Caco-2 (cell line): ENCODE results near the gene PRDX6. TPM values are rescaled to one million over a fixed set of nuclear protein-coding genes. Genes with fewer than 3 reads are reported as not detected.

Experiments
- BruUV-seq: library from RNA; stranded (reverse); fragments of 400-500 nt; replicated peaks from 2 replicates; lab custom pipeline; 2021; lab: Mats Ljungman, UMichigan
- CTCF ChIA-PET: fragments of 300-600 bp; sonication (Branson Sonifier 250); formaldehyde crosslinking; loops from one replicate; lab custom pipeline; 2022; ENCODE audit warnings: antibody characterized with exemption; lab: Charles Lee
- POLR2A ChIA-PET: fragments of 300-600 bp; sonication (Branson Sonifier 250); formaldehyde crosslinking; loops from one replicate; lab custom pipeline; 2022; ENCODE audit warnings: antibody characterized with exemption; lab: Charles Lee
- DNase-seq, 2 experiments: peaks; one replicate each; pipeline versions ENCODE4 v3.0.0 to v3.0.0-alpha.2; 2020 to 2022
- H3K27me3 ChIP-seq: replicated peaks from 2 replicates; pipeline ENCODE4 v1.6.0; 2011; ENCODE audit warnings: low read length; ENCODE audit not compliant: control insufficient read depth, insufficient read depth
- H3K36me3 ChIP-seq: 2 replicates; pipeline ENCODE4 v1.5.1; 2011; ENCODE audit warnings: low read length; ENCODE audit not compliant: control insufficient read depth, insufficient read depth
- H3K4me1 ChIP-seq: fragments of 250-450 bp; sonication (Bioruptor Pico); 2 replicates; pipeline ENCODE4 v1.5.1; 2020; ENCODE audit warnings: mild to moderate bottlenecking
- H3K4me3 ChIP-seq: 2 replicates; pipeline ENCODE4 v1.5.1; 2011; ENCODE audit warnings: low read depth, mild to moderate bottlenecking, control low read depth, low read length
- H3K9me3 ChIP-seq: fragments of 250-450 bp; sonication (Bioruptor Pico); 2 replicates; pipeline ENCODE4 v1.5.1; 2020; ENCODE audit warnings: mild to moderate bottlenecking, moderate library complexity
- H3K27ac Mint-ChIP-seq: one replicate; pipeline ENCODE4 v1.8.0; 2022; ENCODE audit warnings: mixed read lengths; ENCODE audit not compliant: unreplicated experiment
- H3K27me3 Mint-ChIP-seq: one replicate; pipeline ENCODE4 v1.8.0; 2022; ENCODE audit warnings: mixed read lengths; ENCODE audit not compliant: insufficient read depth, unreplicated experiment
- H3K36me3 Mint-ChIP-seq: one replicate; pipeline ENCODE4 v1.8.0; 2022; ENCODE audit warnings: mild to moderate bottlenecking, mixed read lengths; ENCODE audit not compliant: insufficient read depth, unreplicated experiment
- H3K4me1 Mint-ChIP-seq: one replicate; pipeline ENCODE4 v1.8.0; 2022; ENCODE audit warnings: low read depth, mixed read lengths; ENCODE audit not compliant: unreplicated experiment
- H3K4me3 Mint-ChIP-seq: one replicate; pipeline ENCODE4 v1.8.0; 2022; ENCODE audit warnings: mild to moderate bottlenecking, moderate library complexity, mixed read lengths; ENCODE audit not compliant: unreplicated experiment
- H3K9me3 Mint-ChIP-seq: one replicate; pipeline ENCODE4 v1.8.0; 2022; ENCODE audit warnings: mixed read lengths; ENCODE audit not compliant: unreplicated experiment
- intact Hi-C: fragments of 100-400 bp; cut with micrococcal nuclease; formaldehyde crosslinking; loops from one replicate; pipeline ENCODE4 v1.10.0; 2022; ENCODE audit not compliant: unreplicated experiment
- total RNA-seq: library from RNA; stranded (reverse); gene quantifications from 2 replicates; pipeline ENCODE4 v1.2.3, GENCODE V29; 2022
- TF ChIP-seq, protein P1 (sequence below), 2 experiments: fragments of 200-600 bp in 1 of 2; IDR thresholded peaks; 1 replicate in 1 of 2; 2 replicates in 1 of 2; pipeline versions ENCODE4 v1.5.1 to v1.8.0; 2011 to 2022; ENCODE audit warnings: antibody characterized with exemption in 1 of 2, control low read depth in 1 of 2, inconsistent platforms in 1 of 2, low read depth in 1 of 2, low read length in 1 of 2, mild to moderate bottlenecking in 1 of 2, moderate library complexity in 1 of 2; ENCODE audit not compliant: insufficient read depth in 1 of 2, severe bottlenecking in 1 of 2, unreplicated experiment in 1 of 2

The PRDX6 gene
- total RNA-seq, 1 experiment from 2014 or later, result 540 TPM

GRCh38 chr1:173448945-173449344 lies 28.2 kb upstream of the PRDX6 start:
- Histone ChIP-seq H3K4me1 (no peaks in the 10 kb centered on the region), H3K4me3 (no peak overlapping the region), H3K27me3 (no peaks in the 10 kb centered on the region), H3K9me3 (no peaks in the 10 kb centered on the region), H3K36me3 (no peaks in the 10 kb centered on the region)
- TF ChIP-seq, protein P1, sequence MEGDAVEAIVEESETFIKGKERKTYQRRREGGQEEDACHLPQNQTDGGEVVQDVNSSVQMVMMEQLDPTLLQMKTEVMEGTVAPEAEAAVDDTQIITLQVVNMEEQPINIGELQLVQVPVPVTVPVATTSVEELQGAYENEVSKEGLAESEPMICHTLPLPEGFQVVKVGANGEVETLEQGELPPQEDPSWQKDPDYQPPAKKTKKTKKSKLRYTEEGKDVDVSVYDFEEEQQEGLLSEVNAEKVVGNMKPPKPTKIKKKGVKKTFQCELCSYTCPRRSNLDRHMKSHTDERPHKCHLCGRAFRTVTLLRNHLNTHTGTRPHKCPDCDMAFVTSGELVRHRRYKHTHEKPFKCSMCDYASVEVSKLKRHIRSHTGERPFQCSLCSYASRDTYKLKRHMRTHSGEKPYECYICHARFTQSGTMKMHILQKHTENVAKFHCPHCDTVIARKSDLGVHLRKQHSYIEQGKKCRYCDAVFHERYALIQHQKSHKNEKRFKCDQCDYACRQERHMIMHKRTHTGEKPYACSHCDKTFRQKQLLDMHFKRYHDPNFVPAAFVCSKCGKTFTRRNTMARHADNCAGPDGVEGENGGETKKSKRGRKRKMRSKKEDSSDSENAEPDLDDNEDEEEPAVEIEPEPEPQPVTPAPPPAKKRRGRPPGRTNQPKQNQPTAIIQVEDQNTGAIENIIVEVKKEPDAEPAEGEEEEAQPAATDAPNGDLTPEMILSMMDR (IDR thresholded peaks at IDR 0.05; ENCODE audit: insufficient read depth in 1 of 2, low read depth in 1 of 2, low read length in 1 of 2, severe bottlenecking in 1 of 2, unreplicated experiment in 1 of 2), result no peak
- ChIA-PET CTCF (no interaction called here), POLR2A (no interaction called here)
- Mint-ChIP-seq H3K36me3 (peaks cover 13% of the 10 kb centered on the region), H3K27ac (no peak overlapping the region), H3K4me1 (peaks cover 13% of the 10 kb centered on the region), H3K4me3 (no peak overlapping the region), H3K27me3 (no peaks in the 10 kb centered on the region), H3K9me3 (peaks cover 12% of the 10 kb centered on the region)
- DNase-seq, result no peak
- no TSS peak for BruUV-seq
- intact Hi-C loops, result no loop called here

- no peak overlapping the region for H3K4me3 ChIP-seq
- Mint-ChIP-seq H3K27ac (no peak overlapping the region), H3K27me3 (no peaks in the 10 kb centered on the region), H3K4me1 (peaks cover 7% of the 10 kb centered on the region), H3K4me3 (no peak overlapping the region), H3K36me3 (peaks cover 18% of the 10 kb centered on the region), H3K9me3 (peaks cover 23% of the 10 kb centered on the region)
- no peaks in the 10 kb centered on the region for H3K9me3 ChIP-seq
- intact Hi-C loops, result no loop called here
- DNase-seq, result no peak
- H3K4me1 ChIP-seq, result no peaks in the 10 kb centered on the region
- no peaks in the 10 kb centered on the region for H3K36me3 ChIP-seq
- no TSS peak for BruUV-seq
- TF ChIP-seq, protein P1 (IDR thresholded peaks at IDR 0.05; ENCODE audit: insufficient read depth in 1 of 2, low read depth in 1 of 2, low read length in 1 of 2, severe bottlenecking in 1 of 2, unreplicated experiment in 1 of 2), result no peak
- H3K27me3 ChIP-seq, result no peaks in the 10 kb centered on the region
- CTCF ChIA-PET, result no interaction called here
- POLR2A ChIA-PET, result interaction anchor here (0.5 kb wide), 1 partner anchor 415 kb away, joined by 3 read pairs; no protein-coding TSS in a partner anchor
These were observed 25.2 kb upstream of the PRDX6 start for GRCh38 chr1:173451981-173452380.

DNA sequence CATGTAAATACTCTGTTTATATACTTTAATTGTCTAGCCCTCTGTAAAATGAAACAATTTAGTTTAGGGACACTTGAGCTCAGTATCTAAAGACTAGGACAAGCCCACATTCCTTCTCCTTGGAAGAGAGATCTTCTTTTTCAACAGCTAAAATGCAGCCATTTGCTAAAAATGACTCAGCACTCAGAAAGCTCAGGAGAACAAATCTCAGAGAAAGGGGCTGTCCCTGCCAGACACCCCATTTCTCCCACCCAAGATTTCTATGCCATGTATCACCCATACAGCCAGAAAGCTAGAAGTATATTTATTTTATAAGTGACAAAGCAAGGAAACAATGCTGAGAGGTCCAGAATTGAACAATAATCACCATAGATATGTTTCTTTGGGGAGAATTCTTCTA lies 23.2 kb upstream of the PRDX6 start:
- H3K27ac Mint-ChIP-seq, result no peak overlapping the region
- TF ChIP-seq, protein P1 (IDR thresholded peaks at IDR 0.05; ENCODE audit: insufficient read depth in 1 of 2, low read depth in 1 of 2, low read length in 1 of 2, severe bottlenecking in 1 of 2, unreplicated experiment in 1 of 2), result no peak
- H3K9me3 ChIP-seq, result no peaks in the 10 kb centered on the region
- H3K4me3 ChIP-seq, result no peak overlapping the region
- BruUV-seq, result no TSS peak
- no peaks in the 10 kb centered on the region for H3K27me3 ChIP-seq
- POLR2A ChIA-PET, result no interaction called here
- H3K4me1 ChIP-seq, result no peaks in the 10 kb centered on the region
- H3K9me3 Mint-ChIP-seq, result peaks cover 23% of the 10 kb centered on the region
- H3K4me3 Mint-ChIP-seq, result no peak overlapping the region
- no peak for DNase-seq
- peaks cover 7% of the 10 kb centered on the region for H3K4me1 Mint-ChIP-seq
- peaks cover 13% of the 10 kb centered on the region for H3K36me3 Mint-ChIP-seq
- no peaks in the 10 kb centered on the region for H3K27me3 Mint-ChIP-seq
- intact Hi-C loops, result no loop called here
- CTCF ChIA-PET, result no interaction called here
- H3K36me3 ChIP-seq, result no peaks in the 10 kb centered on the region
